Measurements from ENCODE around the gene RTN4RL2.

RTN4RL2 gene

DNA sequence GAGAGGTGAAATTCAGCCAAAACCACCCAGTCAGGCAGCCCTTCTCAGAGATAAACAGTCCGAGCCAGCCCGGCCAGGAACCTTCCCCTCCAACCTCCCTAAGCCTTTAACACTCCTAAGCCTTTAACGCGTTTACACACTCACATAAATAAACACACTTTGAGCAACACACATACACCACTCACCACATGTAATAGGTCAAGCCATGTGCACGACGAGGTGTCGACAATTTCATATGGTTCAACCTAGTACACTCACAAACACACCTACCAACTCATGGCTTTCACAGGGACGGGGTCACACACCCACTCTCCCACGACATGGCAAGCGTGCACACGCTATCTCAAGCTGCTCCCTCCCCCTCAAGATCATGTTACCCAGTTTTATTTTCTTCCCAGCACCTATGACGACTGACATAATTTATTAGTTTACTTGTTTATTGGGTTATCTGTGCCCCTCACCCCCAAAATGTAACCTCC lies 39.7 kb downstream of the RTN4RL2 start:
- DNase-seq (ENCODE audit: low read depth, low spot score), result no peak

DNA sequence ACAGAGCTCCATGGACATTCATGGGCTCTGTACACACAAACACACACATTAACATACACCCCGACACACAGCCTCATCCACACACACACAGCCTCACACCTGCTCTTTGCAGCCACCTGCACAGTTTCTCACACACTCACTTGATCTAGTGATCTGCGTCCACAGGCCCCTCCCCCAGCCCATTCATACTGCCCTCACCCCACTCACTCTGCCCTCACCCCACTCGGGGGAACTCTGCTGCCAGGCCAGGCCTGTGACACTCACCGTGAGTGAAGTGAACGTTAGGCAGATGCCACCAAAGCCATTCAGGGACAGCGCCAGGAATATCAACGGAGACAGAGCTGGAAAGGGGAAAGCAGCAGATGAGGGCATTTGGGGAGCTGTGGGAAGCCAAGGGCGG lies 40.2 kb downstream of the RTN4RL2 start:
- no peak for DNase-seq (ENCODE audit: low read depth, low spot score)

DNA sequence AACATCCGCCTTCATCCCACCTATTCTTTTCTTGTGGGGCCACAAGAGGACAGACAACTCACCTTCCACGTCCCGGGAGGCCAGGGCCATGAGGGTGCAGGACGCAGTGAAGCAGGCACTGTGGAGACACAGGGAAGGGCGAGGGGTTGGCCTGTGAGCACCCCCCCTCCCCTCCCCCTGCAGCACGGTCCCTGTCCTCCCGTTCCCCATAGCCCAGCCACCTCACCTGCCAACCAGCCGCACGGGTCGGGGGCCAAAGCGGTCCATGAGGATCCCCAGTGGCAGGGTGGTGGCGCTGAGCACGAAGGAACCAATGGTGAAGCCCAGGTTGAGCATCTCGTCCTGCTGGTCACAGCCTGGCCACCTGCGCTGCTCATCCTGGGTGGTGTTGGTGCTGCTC lies 40.6 kb downstream of the RTN4RL2 start:
- no peak for DNase-seq (ENCODE audit: low read depth, low spot score)

DNA sequence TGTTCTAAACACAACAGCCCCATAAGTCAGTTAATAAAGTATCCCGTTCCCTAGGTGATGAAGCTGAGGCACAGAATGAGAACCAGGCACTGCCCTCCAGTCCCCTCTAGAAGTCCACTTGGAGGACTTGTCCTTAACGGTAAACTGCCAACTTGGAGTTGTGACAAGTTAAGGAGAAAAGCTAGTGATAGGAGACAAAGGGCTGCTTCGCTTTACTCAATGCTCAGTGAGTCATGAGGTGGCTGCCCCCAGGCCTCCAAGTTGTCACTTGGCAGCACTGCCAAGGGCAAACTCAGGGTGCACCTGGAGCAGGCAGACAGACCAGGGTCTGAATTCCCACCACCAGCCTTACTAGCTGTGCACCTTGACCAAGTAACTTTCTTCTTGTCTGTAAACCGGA lies 41.6 kb downstream of the RTN4RL2 start:
- DNase-seq (ENCODE audit: low read depth, low spot score), result no peak

DNA sequence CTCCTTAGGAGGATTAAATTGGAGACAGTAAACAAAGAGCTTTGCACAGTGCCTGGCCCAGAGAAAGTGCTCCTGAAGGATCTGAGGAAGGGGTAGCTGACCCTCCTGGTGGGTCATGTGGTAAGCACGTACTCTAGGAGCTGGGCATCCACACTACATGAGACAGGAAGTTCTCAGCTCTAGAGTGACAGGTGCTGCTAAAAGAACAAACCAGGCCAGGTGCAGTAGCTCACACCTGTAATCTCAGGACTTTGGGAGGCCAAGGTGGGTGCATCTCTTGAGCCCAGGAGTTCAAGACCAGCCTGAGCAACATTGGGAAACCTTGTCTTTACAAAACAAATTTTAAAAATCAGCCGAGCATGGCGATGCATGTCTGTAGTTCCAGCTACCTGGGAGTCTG lies 42.0 kb downstream of the RTN4RL2 start:
- DNase-seq (ENCODE audit: low read depth, low spot score), result no peak

DNA sequence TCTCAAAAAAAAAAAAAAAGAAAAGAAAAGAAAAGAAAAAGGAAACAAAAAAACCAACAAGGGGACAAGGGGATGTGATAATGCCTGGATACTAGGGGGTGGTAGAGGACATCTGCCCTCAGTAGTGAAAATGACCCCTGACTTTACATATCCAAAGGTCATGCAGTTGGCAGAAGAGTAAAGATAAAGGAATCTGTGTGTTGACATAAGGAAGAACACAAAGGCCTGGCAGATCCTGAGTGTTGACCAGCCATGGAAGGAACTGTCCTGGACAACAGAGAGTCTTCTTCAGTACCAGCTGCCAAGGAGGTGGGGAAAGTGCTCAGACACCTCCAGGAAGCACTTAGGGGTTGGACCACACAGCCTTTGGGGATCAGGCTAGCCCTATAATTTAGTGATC lies 42.5 kb downstream of the RTN4RL2 start:
- no peak for DNase-seq (ENCODE audit: low read depth, low spot score)

DNA sequence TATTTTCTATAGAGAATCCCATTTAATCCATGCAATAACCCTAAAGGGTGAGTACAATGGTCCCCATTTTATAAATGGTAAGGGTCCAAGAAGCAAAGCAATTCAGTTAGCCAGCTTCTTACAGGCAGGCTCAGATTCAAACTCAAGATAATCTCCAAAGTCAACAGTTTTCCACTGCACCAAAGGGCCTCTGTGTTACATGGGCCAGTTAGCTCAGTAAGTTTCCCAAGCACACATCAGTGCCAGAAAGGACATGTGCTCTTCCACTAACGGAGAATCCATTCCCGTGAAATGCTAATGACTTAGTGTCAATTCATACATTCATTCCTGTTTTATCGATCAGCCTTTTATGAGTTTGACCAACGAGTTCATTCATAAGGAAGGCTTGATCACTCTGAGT lies 44.2 kb downstream of the RTN4RL2 start:
- DNase-seq (ENCODE audit: low read depth, low spot score), result no peak

DNA sequence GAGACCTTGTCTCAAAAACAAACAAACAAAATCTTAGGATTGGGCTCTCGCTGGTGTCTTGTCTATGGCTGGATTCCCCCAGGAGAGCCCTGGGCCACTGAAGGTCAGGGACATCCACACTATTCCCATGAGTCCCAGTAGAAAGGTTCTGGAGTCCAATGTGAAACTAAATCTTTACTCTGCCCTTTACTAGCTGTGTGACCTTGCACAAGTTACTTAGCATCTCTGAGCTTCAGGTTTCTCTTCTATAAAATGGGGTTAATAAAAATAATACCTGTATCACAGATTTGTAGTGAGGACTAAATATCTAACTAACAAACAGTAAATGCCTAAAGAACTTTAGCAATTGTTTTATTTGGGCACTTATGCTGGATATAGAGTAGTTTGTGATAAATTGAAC lies 46.2 kb downstream of the RTN4RL2 start:
- no peak for DNase-seq (ENCODE audit: low read depth, low spot score)

DNA sequence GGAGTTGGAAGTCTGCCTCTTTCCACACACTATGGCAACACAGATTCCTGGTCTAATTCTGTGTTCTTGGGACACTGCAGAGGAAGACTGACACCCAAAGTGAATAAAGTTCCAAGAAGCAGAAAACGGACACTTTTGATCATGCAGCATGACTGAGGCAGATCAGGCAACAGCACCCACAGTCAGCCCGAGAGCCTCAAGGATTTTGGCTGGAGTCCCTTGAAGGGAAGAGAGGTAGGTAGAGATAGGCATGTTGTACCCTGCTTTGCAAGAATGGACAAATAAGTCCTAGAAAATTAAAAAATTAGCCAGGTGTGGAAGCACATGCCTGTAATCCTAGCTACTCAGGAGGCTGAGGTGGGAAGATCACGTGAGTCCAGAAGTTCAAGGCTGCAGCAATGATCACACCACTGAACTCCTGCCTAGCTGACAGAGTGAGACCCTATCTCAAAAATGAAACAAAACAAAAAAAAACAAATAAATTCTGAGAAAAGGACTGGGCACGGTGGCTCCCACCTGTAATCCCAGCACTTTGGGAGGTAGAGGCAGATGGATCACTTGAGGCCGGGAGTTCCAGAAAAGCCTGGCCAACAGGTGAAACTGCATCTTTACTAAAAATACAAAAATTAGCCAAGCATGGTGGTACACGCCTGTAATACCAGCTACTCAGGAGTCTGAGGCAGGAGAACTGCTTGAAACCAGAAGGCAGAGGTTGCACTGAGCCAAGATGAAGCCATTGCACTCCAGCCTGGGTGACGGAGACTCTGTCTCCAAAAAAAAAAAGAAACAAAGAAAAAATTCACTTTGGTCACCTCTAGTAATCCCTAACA lies 48.2 kb downstream of the RTN4RL2 start:
- DNase-seq (ENCODE audit: low read depth, low spot score), result no peak

DNA sequence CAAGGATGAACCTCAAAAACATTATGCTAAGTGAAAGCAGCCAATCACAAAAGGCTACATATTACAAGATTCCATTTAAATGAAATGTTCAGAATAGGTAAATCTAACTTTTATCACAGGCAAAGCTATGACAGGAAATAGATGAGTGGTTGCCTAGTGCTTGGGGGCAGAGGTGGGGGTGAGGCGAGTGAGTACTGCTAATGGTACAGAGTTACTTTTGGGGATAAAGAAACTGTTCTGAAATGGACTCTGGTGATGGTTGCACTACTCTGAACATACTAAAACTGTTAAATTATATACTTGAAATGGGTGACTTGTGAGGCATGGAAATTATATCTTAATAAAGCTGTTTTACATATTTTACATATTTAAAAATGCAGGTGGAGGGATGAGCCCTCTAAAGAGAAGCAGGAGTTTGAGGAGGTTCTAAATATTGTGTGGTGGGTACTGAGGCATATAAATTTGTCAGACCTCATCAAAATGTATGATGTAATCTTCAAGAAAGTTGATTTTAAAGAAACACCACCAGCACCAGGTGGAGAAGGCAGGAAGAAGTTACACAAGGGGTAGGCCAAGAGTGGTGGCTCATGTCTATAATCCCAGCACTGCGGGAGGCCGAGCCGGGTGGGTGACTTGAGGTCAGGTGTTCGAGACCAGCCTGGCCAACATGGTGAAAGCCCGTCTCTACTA lies 51.6 kb downstream of the RTN4RL2 start:
- DNase-seq (ENCODE audit: low read depth, low spot score), result no peak

DNA sequence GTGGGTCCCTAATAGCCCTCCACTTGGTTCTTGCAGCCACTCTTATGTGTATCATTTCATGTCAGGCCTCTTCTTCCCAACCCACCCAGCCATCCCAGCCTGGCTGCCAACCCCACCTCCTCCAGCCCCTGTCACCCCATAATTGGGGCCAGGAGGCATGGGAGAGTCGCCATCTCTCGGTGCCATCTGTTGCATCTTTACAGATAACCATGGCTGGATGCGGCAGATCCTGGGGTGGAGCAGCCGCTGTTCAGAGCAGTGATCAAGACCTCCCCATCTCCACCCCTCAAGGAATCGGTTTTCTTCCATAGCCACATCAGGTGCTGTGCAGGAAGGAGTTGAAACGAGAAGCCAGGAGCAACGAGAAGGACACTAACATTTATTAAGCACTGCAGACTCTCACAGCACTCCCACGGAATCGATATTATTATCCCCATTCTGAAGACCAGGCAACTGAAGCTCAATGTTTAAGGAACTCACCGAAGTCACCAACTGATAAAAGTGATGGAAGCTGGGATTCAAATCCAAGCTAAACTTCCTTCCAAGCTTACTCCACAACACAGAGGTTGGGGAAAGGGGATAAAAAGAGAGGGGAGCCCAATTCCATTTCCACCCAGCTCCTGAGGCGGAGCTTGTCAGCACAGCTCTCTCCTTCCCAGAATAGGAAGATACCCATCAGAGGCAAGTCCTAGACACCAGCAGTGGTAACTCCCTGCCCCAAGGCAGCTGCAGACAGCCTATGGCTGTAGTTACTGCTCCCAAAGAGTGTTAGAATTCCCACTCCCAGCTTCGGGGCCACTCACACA lies 52.5 kb downstream of the RTN4RL2 start:
- no peak for DNase-seq (ENCODE audit: low read depth, low spot score)

DNA sequence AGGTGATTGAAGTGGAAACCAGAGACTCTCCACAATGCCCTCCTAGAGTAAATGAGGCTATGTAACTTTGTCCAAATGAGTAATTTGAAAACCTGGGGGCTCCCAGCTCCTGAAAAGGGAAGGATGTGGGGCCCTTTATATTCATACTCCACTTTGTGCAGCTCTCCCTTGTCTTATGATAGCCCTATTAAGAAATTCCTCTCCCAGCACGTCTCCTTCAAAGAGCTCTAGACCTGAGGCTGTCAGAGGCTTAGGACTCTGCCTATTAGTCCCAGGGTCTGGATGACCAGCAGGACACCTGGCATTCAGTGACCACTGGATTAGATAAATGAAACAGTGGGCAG lies 53.1 kb downstream of the RTN4RL2 start:
- no peak for DNase-seq (ENCODE audit: low read depth, low spot score)

DNA sequence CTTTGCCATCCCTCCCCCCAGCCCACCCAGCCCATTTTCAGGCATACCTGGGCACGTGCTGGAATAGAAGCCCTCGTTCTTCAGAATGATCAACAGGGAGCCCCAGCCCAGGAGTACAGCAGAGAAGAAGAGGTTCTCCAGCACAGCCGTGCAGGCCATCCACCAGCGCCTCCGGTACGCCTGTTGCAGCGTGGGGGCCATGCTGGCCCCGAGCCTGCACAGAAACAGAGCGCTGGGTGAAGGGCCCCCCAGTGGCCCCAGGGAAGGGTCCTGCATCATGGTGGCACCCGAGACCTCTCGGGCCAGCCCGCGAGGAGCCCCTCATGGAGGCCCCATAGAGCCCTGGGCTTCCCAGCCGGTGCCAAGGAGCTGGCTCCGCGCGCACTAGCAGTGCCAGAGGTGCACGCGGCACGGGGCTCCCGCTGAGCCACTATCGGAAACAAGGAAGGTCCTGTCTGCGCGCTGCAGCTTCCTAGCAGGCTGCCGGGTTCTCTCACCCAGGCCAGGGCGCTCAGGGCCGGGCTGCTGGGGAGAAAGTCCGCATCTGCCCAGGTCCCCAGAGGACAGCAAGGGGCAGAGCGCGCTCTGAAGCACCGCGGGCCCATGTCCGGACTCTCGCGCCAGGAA lies 53.7 kb downstream of the RTN4RL2 start:
- DNase-seq (ENCODE audit: low read depth, low spot score), result no peak

DNA sequence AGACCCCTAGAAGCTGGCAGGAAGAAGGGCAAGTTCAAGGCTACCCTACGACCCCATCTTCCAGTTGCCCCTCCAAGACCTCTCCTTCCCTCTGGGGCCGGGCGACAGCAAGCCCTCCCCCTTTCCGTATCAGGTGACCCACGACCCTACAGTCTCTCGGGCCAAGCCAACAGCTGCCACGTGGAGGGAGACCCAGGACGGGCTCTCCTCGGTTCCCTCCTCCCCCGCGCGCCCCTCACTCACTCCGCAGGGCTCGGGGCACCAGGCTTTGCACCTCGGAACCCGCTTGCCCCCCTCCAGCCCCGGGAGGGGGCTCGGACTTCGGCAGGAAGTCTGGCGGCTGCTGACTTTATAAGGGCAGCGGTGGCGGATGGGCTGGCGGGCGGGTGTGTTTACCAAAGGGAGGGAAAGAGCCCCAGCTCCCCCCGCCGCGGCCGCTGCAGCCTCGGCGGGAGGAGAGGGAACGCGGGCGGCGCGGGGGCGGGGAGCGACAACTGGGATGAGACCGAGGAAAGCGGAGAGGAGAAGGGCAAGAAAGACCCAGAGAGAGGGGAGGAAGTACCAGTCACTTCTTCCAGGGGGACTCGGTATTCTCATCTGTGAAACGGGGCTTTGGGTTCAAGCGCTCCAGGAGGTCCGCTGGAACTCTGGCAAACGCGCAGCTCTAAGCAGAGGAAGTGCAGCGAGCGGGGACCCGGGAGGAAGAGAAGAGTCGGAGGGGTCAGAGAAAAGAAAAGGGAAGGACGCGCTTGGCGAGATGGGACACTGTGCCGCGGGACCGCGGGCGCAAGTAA lies 54.4 kb downstream of the RTN4RL2 start:
- DNase-seq (ENCODE audit: low read depth, low spot score), result no peak

DNA sequence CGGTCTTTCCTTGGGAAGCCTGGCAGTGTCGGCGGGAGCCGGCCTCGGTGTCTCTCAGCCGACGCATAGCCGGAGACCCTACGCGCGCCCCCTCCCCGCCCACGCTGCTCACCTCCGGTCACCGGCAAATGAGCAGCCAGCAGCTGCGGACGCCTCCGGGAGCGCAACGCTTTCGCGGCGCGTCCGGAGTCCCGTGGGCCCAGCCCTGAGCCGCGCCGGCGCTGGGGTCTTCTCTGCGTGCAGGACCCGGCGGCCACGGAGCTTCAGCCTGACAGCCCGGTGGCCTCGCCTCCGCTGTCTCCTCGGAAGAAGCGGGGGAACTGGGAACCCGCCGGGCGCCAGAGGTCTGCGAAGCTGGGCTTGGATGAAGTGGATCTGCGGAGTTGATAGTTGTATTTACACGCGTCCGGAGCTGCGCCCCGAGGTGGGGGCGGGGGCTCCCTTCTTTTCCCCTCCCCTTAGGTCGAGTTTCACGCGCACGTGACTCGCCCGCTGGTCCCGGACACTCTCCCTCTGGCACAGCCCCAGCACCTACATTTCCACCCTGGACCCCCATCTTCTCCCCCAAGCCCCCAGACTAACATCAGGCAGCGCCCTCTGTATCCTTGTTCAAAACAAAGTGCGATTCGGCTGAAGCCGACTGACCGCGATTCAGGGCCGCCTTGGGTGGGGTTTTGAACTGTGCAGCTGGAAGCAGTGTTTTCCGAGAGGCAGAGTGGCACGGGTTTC lies 55.2 kb downstream of the RTN4RL2 start, which contains the start of gene SLC43A1:
TSS of gene SLC43A1 (minus strand) at position 371 of the 729 bp plus-strand sequence. CDS start 1,591 bp downstream, outside the sequence.
- DNase-seq (ENCODE audit: low read depth, low spot score), result no peak

DNA sequence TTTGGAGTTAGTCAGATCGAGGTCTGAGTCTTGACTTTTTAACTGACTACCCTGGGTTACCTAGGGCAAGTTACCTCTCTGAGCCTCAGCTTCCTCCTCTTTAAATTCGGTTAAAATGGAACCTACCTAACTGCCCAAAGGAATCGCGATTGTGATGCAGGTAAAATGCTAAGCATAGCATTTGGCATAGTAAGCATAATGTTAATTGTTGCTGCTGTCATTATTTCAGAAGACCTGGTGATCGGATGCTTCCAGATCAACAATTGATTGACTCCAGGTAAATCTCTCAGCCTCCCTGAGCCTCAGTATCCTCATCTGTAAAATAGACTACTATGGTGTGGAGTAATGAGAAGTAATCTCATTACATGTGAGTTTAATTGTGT lies 55.7 kb downstream of the RTN4RL2 start:
- DNase-seq (ENCODE audit: low read depth, low spot score), result no peak

DNA sequence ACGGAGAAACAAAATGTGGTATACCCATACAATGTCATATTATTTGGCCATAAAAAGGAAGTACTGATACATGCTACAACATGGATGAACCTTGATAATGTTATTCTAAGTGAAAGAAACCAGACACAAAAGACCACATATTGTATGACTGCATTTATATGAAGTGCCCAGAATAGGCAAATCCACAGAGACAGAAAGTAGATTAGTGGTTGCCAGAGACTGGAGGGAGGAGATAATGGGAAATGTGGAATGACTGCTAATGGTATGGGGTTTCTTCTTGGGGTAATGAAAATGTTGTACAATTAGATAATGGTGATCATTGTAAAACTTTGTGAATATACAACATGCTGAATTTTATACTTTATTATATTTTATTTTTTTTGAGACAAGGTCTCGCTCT lies 60.8 kb downstream of the RTN4RL2 start:
- DNase-seq (ENCODE audit: low read depth, low spot score), result no peak

DNA sequence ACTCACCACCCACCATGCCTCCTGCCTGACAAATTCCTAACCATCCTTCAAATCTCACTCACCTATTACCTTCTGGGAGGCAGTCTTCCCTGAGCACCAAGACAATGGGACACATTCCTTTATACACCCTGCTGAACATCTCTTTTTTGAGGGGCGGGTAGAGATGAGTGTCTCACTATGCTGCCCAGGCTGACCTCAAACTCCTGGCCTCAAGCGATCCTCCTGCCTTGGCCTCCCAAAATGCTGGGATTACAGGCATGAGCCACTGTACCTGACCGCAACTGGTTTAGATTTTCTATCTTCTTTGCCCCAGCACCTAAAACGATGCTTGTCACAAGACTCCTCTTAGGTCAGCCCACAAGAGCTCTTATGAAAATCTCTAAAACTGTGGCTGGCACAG lies 63.1 kb downstream of the RTN4RL2 start:
- DNase-seq (ENCODE audit: low read depth, low spot score), result no peak
